NOMO-1 (cell line): ENCODE results near the gene CHRM1.

Experiments
- DNase-seq, 2 experiments: peaks; one replicate each; lab custom pipeline; 2025; ENCODE audit not compliant: unreplicated experiment in 2 of 2; lab: John Stamatoyannopoulos, UW

The CHRM1 gene

GRCh38 chr11:62925745-62926679, 4.8 kb upstream of the CHRM1 start:
- no peak for DNase-seq

- no peak for DNase-seq
Measured at GRCh38 chr11:62925308-62925707, 4.1 kb upstream of the CHRM1 start.

- no peak for DNase-seq
Measured at GRCh38 chr11:62923601-62924411, 2.6 kb upstream of the CHRM1 start.

GRCh38 chr11:62922653-62923431, 1.7 kb upstream of the CHRM1 start:
- no peak for DNase-seq

- DNase-seq, result no peak
Measured at GRCh38 chr11:62922189-62922589, 1.0 kb upstream of the CHRM1 start.

- no peak for DNase-seq
Measured at GRCh38 chr11:62921573-62922188, 518 bp upstream of the CHRM1 start.

GRCh38 chr11:62919898-62920640, 1.1 kb downstream of the CHRM1 start:
- DNase-seq, result no peak

- no peak for DNase-seq
Measured at GRCh38 chr11:62919476-62919875, 1.7 kb downstream of the CHRM1 start.

- DNase-seq, result no peak
Measured at GRCh38 chr11:62918531-62918930, 2.6 kb downstream of the CHRM1 start.

- no peak for DNase-seq
Measured at GRCh38 chr11:62917906-62918502, 3.2 kb downstream of the CHRM1 start.

- DNase-seq, result no peak
Measured at GRCh38 chr11:62914416-62914815, 6.7 kb downstream of the CHRM1 start.

- no peak for DNase-seq
Measured at GRCh38 chr11:62912268-62912667, 8.9 kb downstream of the CHRM1 start.

GRCh38 chr11:62911137-62912130, 9.7 kb downstream of the CHRM1 start:
- DNase-seq, result no peak

- DNase-seq, result no peak
Measured at GRCh38 chr11:62910141-62910882, 10.9 kb downstream of the CHRM1 start.

- DNase-seq, result no peak
Measured at GRCh38 chr11:62909107-62909894, 11.9 kb downstream of the CHRM1 start.

- DNase-seq, result no peak
Measured at GRCh38 chr11:62908468-62909072, 12.6 kb downstream of the CHRM1 start.
